Measurements from ENCODE around the gene PRKAR1B. TPM values are rescaled to one million over a fixed set of nuclear protein-coding genes. Genes with fewer than 3 reads are reported as not detected.

Gene PRKAR1B
- total RNA-seq, 4 donors from 2014 or later = 3.8 to 11.6 (median 6.3) TPM

DNA sequence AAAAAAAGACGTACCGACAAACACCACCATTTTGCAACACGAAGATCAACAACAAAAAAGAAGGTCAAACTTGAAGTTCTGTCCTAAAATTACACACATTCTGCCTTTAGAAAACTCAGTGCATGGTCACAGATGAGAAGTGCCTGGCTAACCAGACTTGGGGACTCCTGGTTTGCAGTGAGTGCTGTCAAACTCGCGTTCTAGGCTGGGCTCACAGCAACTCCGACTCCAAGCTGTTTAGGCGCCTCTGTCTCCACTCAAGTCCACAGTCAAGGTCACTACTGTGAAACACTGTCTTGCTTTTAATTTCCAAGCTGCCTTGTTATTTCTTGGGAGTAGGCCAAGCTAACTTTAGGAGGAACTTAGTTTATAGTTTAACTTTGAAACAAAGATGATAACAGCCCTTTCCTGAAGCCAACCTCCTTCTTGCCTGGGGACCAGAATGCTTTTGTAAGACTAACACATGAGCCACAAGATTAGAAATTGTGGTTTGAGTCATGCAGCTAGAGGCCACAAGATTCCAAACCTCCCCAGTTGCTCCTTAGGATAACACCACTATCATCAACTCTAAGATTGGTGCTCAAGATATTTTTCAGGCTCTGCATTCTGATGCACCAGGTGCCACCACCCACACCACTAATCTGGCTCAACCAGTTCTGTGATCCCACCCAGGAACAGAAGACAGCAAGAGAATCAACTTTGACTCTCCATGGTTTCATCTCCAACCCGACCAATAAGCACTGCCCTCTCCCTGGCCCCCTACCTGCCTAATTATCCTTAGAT is 1.7 kb downstream of the PRKAR1B start:
- TF ChIP-seq, protein P1, sequence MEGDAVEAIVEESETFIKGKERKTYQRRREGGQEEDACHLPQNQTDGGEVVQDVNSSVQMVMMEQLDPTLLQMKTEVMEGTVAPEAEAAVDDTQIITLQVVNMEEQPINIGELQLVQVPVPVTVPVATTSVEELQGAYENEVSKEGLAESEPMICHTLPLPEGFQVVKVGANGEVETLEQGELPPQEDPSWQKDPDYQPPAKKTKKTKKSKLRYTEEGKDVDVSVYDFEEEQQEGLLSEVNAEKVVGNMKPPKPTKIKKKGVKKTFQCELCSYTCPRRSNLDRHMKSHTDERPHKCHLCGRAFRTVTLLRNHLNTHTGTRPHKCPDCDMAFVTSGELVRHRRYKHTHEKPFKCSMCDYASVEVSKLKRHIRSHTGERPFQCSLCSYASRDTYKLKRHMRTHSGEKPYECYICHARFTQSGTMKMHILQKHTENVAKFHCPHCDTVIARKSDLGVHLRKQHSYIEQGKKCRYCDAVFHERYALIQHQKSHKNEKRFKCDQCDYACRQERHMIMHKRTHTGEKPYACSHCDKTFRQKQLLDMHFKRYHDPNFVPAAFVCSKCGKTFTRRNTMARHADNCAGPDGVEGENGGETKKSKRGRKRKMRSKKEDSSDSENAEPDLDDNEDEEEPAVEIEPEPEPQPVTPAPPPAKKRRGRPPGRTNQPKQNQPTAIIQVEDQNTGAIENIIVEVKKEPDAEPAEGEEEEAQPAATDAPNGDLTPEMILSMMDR (IDR thresholded peaks at IDR 0.05; ENCODE audit: low read depth) = no peak

DNA sequence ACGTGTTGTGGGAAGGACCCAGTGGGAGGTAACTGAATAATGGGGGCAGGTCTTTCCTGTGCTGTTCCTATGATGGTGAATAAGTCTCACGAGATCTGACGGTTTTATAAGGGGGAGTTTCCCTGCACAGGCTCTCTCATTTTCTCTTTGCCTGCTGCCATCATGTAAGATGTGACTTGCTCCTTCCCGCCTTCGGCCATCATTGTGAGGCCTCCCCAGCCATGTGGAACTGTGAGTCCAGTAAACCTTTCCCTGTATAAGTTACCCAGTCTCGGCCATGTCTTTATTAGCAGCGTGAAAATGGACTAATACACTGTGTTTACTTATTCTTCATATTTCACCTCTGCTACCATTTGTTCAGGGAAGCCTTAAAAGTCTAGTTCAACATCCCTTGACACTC is 2.8 kb downstream of the PRKAR1B start:
- TF ChIP-seq, protein P1 (IDR thresholded peaks at IDR 0.05; ENCODE audit: low read depth) = no peak

DNA sequence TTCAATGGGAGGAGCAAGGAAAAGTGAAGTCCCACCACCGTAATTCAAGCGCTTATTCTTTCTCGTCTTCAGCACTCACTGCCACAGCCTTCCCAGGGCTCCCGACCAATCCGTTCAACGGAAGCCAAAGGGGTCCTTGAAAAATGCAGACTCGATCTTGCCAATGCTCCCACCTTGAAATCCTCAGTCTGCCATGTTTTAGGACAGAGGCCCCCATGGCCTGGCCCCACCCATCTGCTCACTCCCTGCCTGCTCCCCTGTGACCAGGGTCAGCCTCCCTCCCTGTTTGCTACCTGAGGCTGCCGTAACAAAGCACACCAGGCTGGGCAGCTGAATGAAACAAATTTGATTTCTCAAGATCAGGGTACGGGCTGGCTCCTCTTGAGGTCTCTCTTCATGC is 3.5 kb downstream of the PRKAR1B start:
- TF ChIP-seq, protein P1 (IDR thresholded peaks at IDR 0.05; ENCODE audit: low read depth) = no peak

DNA sequence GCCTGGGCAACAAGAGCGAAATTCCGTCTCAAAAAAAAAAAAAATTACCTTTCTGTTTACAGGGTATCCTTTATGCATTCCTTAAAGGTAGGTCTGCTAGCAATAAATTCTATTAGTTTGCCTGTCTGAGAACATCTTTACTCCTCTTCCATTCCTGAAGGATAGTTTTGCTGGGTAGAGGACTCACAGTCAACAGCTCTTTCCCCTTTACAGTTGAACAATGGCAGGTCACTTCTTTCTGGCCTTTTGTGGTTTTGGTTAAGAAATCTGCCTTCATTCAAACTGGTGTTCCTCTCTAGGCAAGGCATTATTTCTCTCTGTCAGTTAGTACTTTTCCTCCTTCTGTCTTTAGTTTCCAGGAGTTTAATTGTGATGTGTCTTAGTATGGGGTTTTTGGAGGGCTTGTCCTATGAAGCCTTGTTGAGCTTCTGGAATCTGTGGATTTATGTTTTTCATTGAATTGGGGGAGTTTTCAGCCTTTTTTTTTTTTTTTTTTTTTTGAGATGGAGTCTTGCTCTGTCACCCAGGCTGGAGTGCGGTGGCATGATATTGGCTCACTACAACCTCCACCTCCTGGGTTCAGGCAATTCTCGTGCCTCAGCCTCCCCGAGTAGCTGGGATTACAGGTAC is 5.3 kb downstream of the PRKAR1B start:
- TF ChIP-seq, protein P1 (IDR thresholded peaks at IDR 0.05; ENCODE audit: low read depth) = no peak

DNA sequence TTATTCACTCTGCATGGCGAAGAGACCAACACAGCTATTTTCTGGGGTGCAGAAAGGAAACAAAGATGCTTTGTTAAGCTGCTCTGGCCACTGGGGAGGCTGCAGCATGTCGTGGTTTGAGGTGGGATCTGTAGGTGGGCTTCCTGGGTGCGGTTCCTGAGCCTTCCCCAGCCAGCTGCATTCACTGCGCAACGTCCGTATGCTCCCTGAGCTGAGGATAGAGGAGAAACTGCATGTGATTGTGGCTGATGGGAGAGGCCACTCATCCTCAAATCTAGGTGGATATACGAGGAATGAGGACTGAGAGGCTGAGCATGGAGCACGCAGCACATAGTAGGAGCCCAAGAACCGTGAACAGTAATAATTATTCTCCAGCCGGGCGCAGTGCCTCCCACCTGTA is 10.4 kb downstream of the PRKAR1B start:
- TF ChIP-seq, protein P1 (IDR thresholded peaks at IDR 0.05; ENCODE audit: low read depth) = no peak

DNA sequence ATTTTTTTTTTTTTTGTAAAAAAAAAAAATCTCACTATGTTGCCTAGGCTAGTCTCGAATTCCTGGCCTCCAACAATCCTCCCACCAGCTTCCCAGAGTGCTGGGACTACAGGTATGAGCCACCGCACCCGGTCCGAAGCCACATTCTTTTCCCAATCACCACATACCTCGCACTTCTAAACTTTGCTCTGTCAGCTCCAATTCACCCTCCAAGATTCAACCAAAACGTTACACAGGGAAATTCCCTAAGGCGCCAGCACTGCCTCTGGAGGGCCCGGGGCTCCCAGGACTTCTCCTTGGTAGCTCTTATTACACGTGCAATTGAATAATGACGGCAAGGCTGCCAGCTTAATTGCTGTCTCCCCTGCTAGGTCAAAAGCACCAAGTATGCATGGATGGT is 10.9 kb downstream of the PRKAR1B start:
- TF ChIP-seq, protein P1 (IDR thresholded peaks at IDR 0.05; ENCODE audit: low read depth) = no peak

DNA sequence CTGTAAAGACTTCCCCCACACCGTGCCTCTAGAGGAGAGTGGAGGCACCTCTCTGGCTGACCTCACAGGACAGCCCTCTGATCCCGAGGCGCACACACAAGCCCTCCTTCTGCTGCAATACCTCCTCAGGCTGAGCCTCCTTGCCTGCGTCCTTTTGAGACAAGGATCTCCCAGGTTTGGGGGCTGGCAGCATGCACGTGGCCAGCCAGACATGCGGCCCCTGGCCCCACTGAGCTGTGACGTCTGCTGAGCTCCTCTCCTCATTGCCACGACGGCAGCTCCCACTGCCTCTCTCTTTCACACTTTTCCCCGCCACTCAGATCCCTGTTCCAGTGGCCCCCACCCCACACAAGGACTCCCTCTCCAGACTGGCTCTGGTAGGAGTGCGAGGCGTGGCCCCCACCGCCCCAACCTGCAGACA is 12.8 kb downstream of the PRKAR1B start:
- TF ChIP-seq, protein P1 (IDR thresholded peaks at IDR 0.05; ENCODE audit: low read depth) = no peak

Measured in subcutaneous adipose tissue (tissue), 4 donors.